HEK293 (cell line): ENCODE data around the gene BLTP3A.

Experiments
- EGR2 ChIP-seq: fragments of 450-650 bp; formaldehyde crosslinking; IDR thresholded peaks from 2 replicates; pipeline ENCODE4 v1.5.1; 2016; ENCODE audit warnings: low read depth, missing biosample characterization, missing genetic modification characterization
- HOXA7 ChIP-seq: sonication (generic); formaldehyde crosslinking; IDR thresholded peaks from 2 replicates; pipeline ENCODE4 v1.8.1; 2022; ENCODE audit warnings: missing genetic modification reagents, borderline replicate concordance
- KLF1 ChIP-seq: fragments of 450-650 bp; formaldehyde crosslinking; IDR thresholded peaks from 2 replicates; pipeline ENCODE4 v1.5.1; 2016; ENCODE audit warnings: missing biosample characterization, missing genetic modification characterization
- KLF10 ChIP-seq: fragments of 450-650 bp; IDR thresholded peaks from 2 replicates; pipeline ENCODE4 v1.5.1; 2018; ENCODE audit warnings: missing biosample characterization, mild to moderate bottlenecking, missing genetic modification characterization
- KLF7 ChIP-seq: fragments of 450-650 bp; formaldehyde crosslinking; IDR thresholded peaks from 2 replicates; pipeline ENCODE4 v1.5.1; 2016; ENCODE audit warnings: missing biosample characterization, missing genetic modification characterization, borderline replicate concordance
- KLF9 ChIP-seq: fragments of 450-650 bp; formaldehyde crosslinking; IDR thresholded peaks from 2 replicates; pipeline ENCODE4 v1.5.1; 2016; ENCODE audit warnings: missing biosample characterization, missing genetic modification characterization, low read depth
- ZBTB17 ChIP-seq: fragments of 450-650 bp; formaldehyde crosslinking; IDR thresholded peaks from 2 replicates; pipeline ENCODE4 v1.5.1; 2016; ENCODE audit warnings: missing biosample characterization, missing genetic modification characterization
- ZEB2 ChIP-seq: fragments of 450-650 bp; formaldehyde crosslinking; IDR thresholded peaks from 2 replicates; pipeline ENCODE4 v1.5.1; 2016; ENCODE audit warnings: missing biosample characterization, missing genetic modification characterization
- ZFP69B ChIP-seq: fragments of 450-650 bp; formaldehyde crosslinking; IDR thresholded peaks from 2 replicates; pipeline ENCODE4 v1.5.1; 2016; ENCODE audit warnings: missing biosample characterization, missing genetic modification characterization
- ZNF140 ChIP-seq: fragments of 450-650 bp; formaldehyde crosslinking; IDR thresholded peaks from 2 replicates; pipeline ENCODE4 v1.5.1; 2016; ENCODE audit warnings: missing biosample characterization, missing genetic modification characterization
- ZNF155 ChIP-seq: fragments of 450-650 bp; formaldehyde crosslinking; IDR thresholded peaks from 2 replicates; pipeline ENCODE4 v1.5.1; 2016; ENCODE audit warnings: missing biosample characterization, missing genetic modification characterization
- ZNF214 ChIP-seq: fragments of 450-650 bp; formaldehyde crosslinking; IDR thresholded peaks from 2 replicates; pipeline ENCODE4 v1.5.1; 2017; ENCODE audit warnings: missing biosample characterization, mild to moderate bottlenecking, missing genetic modification characterization, borderline replicate concordance
- ZNF274 ChIP-seq, 2 experiments: fragments of 200-500 bp in 1 of 2; fragments of 450-650 bp in 1 of 2; sonication (Bioruptor generic) in 1 of 2; formaldehyde crosslinking in 1 of 2; IDR thresholded peaks; 2 replicates each; pipeline versions ENCODE4 v1.5.1 to v1.6.1; 2014 to 2016; ENCODE audit warnings: borderline replicate concordance in 1 of 2, inconsistent platforms in 1 of 2, low read length in 1 of 2, missing biosample characterization in 1 of 2, missing genetic modification characterization in 1 of 2
- ZNF292 ChIP-seq: fragments of 450-650 bp; formaldehyde crosslinking; IDR thresholded peaks from 2 replicates; pipeline ENCODE4 v1.5.1; 2016; ENCODE audit warnings: low read depth, missing biosample characterization, missing genetic modification characterization, borderline replicate concordance
- ZNF404 ChIP-seq: fragments of 450-650 bp; formaldehyde crosslinking; IDR thresholded peaks from 2 replicates; pipeline ENCODE4 v1.5.1; 2017; ENCODE audit warnings: missing biosample characterization, missing genetic modification characterization
- ZNF423 ChIP-seq: fragments of 450-650 bp; formaldehyde crosslinking; IDR thresholded peaks from 2 replicates; pipeline ENCODE4 v1.5.1; 2016; ENCODE audit warnings: missing biosample characterization, missing genetic modification characterization
- ZNF561 ChIP-seq: fragments of 450-650 bp; IDR thresholded peaks from 2 replicates; pipeline ENCODE4 v1.5.1; 2018; ENCODE audit warnings: missing biosample characterization, missing genetic modification characterization, borderline replicate concordance
- ZNF610 ChIP-seq: fragments of 450-650 bp; formaldehyde crosslinking; IDR thresholded peaks from 2 replicates; pipeline ENCODE4 v1.5.1; 2016; ENCODE audit warnings: missing biosample characterization, missing genetic modification characterization, borderline replicate concordance
- ZNF624 ChIP-seq: fragments of 450-650 bp; formaldehyde crosslinking; IDR thresholded peaks from 2 replicates; pipeline ENCODE4 v1.5.1; 2017; ENCODE audit warnings: missing biosample characterization, missing genetic modification characterization
- ZNF654 ChIP-seq: fragments of 450-650 bp; formaldehyde crosslinking; IDR thresholded peaks from 2 replicates; pipeline ENCODE4 v1.5.1; 2016; ENCODE audit warnings: low read depth, missing biosample characterization, missing genetic modification characterization
- ZNF660 ChIP-seq: fragments of 450-650 bp; IDR thresholded peaks from 2 replicates; pipeline ENCODE4 v1.5.1; 2018; ENCODE audit warnings: missing biosample characterization, mild to moderate bottlenecking, missing genetic modification characterization
- ZNF664 ChIP-seq: fragments of 450-650 bp; formaldehyde crosslinking; IDR thresholded peaks from 2 replicates; pipeline ENCODE4 v1.5.1; 2016; ENCODE audit warnings: missing biosample characterization, missing genetic modification characterization
- ZNF670 ChIP-seq: fragments of 450-650 bp; formaldehyde crosslinking; IDR thresholded peaks from 2 replicates; pipeline ENCODE4 v1.5.1; 2016; ENCODE audit warnings: missing biosample characterization, missing genetic modification characterization, low read depth
- TF ChIP-seq, protein P1 (sequence below): fragments of 450-650 bp; formaldehyde crosslinking; IDR thresholded peaks from 2 replicates; pipeline ENCODE4 v1.5.1; 2016; ENCODE audit warnings: missing biosample characterization, missing genetic modification characterization, borderline replicate concordance
- TF ChIP-seq, protein P2 (sequence below): fragments of 450-650 bp; formaldehyde crosslinking; IDR thresholded peaks from 2 replicates; pipeline ENCODE4 v1.5.1; 2016; ENCODE audit warnings: missing biosample characterization, missing genetic modification characterization, low read depth
- TF ChIP-seq, protein P3 (sequence below): fragments of 450-650 bp; formaldehyde crosslinking; IDR thresholded peaks from 2 replicates; pipeline ENCODE4 v1.5.1; 2016; ENCODE audit warnings: missing biosample characterization, missing genetic modification characterization
- TF ChIP-seq, protein P4 (sequence below): fragments of 450-650 bp; formaldehyde crosslinking; IDR thresholded peaks from 2 replicates; pipeline ENCODE4 v1.5.1; 2016; ENCODE audit warnings: missing biosample characterization, missing genetic modification characterization
- TF ChIP-seq, protein P5 (sequence below): fragments of 450-650 bp; formaldehyde crosslinking; IDR thresholded peaks from 2 replicates; pipeline ENCODE4 v1.5.1; 2016; ENCODE audit warnings: missing biosample characterization, missing genetic modification characterization
- TF ChIP-seq, protein P6 (sequence below): fragments of 450-650 bp; formaldehyde crosslinking; IDR thresholded peaks from 2 replicates; pipeline ENCODE4 v1.5.1; 2016; ENCODE audit warnings: missing biosample characterization, missing genetic modification characterization

Gene BLTP3A

DNA sequence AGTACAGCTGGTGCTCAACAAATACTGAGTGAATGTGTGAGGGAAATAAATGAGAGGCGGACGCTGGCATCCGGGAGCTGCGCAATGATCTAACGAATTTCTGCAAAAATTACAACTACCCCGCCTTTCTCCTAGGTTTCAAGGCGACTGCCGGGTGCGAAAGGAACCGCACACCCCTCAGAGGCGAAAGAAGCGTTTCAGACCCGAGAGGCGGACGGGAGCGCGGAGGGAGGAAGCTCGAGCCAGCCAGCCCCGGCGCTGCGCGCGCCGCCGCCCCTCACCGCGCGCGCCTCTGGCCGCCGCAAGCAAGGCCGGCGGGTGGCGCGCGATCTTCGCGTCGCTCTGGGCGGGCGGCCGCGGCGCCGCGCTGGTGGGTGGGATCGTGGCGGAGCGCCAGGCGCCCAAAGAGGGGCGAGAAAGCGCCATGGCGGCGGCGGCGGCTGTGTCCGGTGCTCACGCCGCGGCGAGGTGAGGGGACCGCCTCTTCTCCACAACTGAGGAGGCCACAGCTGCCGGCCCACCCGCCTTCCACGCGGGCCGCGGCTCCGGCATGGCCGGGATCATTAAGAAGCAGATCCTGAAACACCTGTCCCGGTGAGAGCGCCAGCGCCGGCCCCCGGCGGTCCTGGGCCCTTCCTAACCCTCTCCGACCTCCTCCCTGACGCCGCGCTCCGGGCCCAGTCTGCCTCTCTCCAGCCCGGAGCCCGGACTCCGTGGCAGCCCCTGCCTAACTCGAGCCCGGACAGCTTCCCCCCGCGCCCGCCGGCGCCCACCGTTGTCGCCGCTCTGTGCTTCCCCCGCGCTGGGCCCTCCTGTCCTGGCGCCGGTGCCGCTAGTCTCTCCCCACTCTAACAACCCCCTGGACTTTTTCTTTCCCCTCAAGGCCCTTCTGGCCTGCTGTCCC, at the start of gene BLTP3A (continued):
- TF ChIP-seq, protein P1, sequence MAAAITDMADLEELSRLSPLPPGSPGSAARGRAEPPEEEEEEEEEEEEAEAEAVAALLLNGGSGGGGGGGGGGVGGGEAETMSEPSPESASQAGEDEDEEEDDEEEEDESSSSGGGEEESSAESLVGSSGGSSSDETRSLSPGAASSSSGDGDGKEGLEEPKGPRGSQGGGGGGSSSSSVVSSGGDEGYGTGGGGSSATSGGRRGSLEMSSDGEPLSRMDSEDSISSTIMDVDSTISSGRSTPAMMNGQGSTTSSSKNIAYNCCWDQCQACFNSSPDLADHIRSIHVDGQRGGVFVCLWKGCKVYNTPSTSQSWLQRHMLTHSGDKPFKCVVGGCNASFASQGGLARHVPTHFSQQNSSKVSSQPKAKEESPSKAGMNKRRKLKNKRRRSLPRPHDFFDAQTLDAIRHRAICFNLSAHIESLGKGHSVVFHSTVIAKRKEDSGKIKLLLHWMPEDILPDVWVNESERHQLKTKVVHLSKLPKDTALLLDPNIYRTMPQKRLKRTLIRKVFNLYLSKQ (tag by site-specific recombination), result no peak
- TF ChIP-seq EGR2 (no peak), ZNF423 (tag by site-specific recombination) (0 out of 2 replicates have a peak, but pooled peaks have one; percentile 18), ZNF654 (no peak), KLF10 (tag by site-specific recombination) (no peak), ZNF660 (tag by site-specific recombination) (no peak), ZNF664 (peak; percentile 9; the same call in 1 of the 2 replicates), KLF1 (tag by site-specific recombination) (no peak), ZNF274 (IDR thresholded peaks at IDR 0.05; ENCODE audit: low read length) (no peak), ZNF274 (tag by site-specific recombination; IDR thresholded peaks at IDR 0.05; ENCODE audit: borderline replicate concordance) (no peak), ZFP69B (peak; percentile 71; the same call in 1 of the 2 replicates), ZNF561 (tag by site-specific recombination) (0 out of 2 replicates have a peak, but pooled peaks have one; percentile 9), ZNF624 (no peak; the same call in 1 of the 2 replicates), KLF7 (tag by site-specific recombination) (peak; percentile 35; the same call in 1 of the 2 replicates), ZBTB17 (tag by site-specific recombination) (no peak), ZNF610 (tag by site-specific recombination) (no peak), ZNF140 (no peak), KLF9 (tag by site-specific recombination) (no peak; the same call in 1 of the 2 replicates), ZNF155 (tag by site-specific recombination) (no peak), HOXA7 (CRISPR knock-in tag) (no peak), ZEB2 (0 out of 2 replicates have a peak, but pooled peaks have one; percentile 68), ZNF214 (no peak), ZNF670 (no peak), ZNF292 (tag by site-specific recombination) (no peak), ZNF404 (no peak)
- TF ChIP-seq, protein P2, sequence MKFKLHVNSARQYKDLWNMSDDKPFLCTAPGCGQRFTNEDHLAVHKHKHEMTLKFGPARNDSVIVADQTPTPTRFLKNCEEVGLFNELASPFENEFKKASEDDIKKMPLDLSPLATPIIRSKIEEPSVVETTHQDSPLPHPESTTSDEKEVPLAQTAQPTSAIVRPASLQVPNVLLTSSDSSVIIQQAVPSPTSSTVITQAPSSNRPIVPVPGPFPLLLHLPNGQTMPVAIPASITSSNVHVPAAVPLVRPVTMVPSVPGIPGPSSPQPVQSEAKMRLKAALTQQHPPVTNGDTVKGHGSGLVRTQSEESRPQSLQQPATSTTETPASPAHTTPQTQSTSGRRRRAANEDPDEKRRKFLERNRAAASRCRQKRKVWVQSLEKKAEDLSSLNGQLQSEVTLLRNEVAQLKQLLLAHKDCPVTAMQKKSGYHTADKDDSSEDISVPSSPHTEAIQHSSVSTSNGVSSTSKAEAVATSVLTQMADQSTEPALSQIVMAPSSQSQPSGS (tag by site-specific recombination), result no peak
- TF ChIP-seq, protein P3, sequence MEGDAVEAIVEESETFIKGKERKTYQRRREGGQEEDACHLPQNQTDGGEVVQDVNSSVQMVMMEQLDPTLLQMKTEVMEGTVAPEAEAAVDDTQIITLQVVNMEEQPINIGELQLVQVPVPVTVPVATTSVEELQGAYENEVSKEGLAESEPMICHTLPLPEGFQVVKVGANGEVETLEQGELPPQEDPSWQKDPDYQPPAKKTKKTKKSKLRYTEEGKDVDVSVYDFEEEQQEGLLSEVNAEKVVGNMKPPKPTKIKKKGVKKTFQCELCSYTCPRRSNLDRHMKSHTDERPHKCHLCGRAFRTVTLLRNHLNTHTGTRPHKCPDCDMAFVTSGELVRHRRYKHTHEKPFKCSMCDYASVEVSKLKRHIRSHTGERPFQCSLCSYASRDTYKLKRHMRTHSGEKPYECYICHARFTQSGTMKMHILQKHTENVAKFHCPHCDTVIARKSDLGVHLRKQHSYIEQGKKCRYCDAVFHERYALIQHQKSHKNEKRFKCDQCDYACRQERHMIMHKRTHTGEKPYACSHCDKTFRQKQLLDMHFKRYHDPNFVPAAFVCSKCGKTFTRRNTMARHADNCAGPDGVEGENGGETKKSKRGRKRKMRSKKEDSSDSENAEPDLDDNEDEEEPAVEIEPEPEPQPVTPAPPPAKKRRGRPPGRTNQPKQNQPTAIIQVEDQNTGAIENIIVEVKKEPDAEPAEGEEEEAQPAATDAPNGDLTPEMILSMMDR (tag by site-specific recombination), result no peak; the same call in 1 of the 2 replicates
- TF ChIP-seq, protein P4, sequence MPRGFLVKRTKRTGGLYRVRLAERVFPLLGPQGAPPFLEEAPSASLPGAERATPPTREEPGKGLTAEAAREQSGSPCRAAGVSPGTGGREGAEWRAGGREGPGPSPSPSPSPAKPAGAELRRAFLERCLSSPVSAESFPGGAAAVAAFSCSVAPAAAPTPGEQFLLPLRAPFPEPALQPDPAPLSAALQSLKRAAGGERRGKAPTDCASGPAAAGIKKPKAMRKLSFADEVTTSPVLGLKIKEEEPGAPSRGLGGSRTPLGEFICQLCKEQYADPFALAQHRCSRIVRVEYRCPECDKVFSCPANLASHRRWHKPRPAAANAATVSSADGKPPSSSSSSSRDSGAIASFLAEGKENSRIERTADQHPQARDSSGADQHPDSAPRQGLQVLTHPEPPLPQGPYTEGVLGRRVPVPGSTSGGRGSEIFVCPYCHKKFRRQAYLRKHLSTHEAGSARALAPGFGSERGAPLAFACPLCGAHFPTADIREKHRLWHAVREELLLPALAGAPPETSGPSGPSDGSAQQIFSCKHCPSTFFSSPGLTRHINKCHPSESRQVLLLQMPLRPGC (tag by site-specific recombination), result peak; percentile 29; the same call in 1 of the 2 replicates
- TF ChIP-seq, protein P5, sequence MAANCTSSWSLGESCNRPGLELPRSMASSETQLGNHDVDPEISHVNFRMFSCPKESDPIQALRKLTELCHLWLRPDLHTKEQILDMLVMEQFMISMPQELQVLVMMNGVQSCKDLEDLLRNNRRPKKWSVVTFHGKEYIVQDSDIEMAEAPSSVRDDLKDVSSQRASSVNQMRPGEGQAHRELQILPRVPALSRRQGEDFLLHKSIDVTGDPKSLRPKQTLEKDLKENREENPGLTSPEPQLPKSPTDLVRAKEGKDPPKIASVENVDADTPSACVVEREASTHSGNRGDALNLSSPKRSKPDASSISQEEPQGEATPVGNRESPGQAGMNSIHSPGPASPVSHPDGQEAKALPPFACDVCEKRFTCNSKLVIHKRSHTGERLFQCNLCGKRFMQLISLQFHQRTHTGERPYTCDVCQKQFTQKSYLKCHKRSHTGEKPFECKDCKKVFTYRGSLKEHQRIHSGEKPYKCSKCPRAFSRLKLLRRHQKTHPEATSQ (tag by site-specific recombination), result peak; percentile 46; the same call in 1 of the 2 replicates
- TF ChIP-seq, protein P6, sequence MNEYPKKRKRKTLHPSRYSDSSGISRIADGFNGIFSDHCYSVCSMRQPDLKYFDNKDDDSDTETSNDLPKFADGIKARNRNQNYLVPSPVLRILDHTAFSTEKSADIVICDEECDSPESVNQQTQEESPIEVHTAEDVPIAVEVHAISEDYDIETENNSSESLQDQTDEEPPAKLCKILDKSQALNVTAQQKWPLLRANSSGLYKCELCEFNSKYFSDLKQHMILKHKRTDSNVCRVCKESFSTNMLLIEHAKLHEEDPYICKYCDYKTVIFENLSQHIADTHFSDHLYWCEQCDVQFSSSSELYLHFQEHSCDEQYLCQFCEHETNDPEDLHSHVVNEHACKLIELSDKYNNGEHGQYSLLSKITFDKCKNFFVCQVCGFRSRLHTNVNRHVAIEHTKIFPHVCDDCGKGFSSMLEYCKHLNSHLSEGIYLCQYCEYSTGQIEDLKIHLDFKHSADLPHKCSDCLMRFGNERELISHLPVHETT (tag by site-specific recombination), result no peak
